ENCODE measurements around the gene KRTAP9-7.
"Not testable (repeated sequence)": the region's sequence is repeated elsewhere in the genome, so short reads cannot be mapped to it uniquely, and the experiment has no call there.

KRTAP9-7 gene

DNA sequence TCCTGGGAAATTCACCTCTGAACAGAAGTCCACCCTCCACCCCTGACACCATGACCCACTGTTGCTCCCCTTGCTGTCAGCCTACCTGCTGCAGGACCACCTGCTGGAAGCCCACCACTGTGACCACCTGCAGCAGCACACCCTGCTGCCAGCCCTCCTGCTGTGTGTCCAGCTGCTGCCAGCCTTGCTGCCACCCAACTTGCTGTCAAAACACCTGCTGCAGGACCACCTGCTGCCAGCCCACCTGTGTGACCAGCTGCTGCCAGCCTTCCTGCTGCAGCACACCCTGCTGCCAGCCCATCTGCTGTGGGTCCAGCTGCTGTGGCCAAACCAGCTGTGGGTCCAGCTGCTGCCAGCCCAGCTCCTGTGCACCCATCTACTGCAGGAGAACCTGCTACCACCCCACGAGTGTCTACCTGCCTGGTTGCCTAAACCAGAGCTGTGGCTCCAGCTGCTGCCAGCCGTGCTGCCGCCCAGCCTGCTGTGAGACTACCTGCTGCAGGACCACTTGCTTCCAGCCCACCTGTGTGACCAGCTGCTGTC, at the start of gene KRTAP9-7:
Gene KRTAP9-7 (plus strand): TSS at position 51 of the 543 bp plus-strand sequence. CDS start 0 bp downstream, at position 51.
- H3K27me3 ChIP-seq, result peaks cover 21% of the 10 kb centered on the region

DNA sequence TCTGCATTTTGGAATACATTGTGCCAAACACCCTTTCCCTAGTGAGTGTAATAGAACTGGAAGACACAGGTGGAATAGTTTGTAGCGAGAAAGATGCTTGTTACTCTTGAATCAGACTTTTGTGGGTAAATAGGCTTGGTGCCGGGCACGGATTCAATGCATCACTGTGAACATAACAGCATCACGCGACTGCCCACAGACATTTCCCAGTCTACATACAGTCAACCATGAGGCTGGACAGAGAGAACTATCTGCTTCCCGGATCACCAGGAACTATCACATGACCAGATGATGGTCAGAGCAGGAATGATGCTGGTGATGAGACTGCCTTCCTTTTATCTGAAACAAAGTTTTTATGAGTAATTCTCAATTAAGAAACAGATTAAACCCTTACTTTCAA, 49.4 kb upstream of the KRTAP9-7 start:
- H3K4me3 ChIP-seq (ENCODE audit: low read depth in 1 of 2, low read length in 1 of 2), result no peak overlapping the region
- H3K27me3 ChIP-seq, result peaks cover 20% of the 10 kb centered on the region
- no peak overlapping the region for H3K27ac ChIP-seq
- no peaks in the 10 kb centered on the region for H3K4me1 ChIP-seq (ENCODE audit: control insufficient read depth in 1 of 2, insufficient read depth in 1 of 2, low read depth in 1 of 2, low read length in 1 of 2)
- no peaks in the 10 kb centered on the region for H3K36me3 ChIP-seq
- no peak for TF ChIP-seq CTCF (IDR thresholded peaks at IDR 0.05)
- H3K9me3 ChIP-seq, result no peaks in the 10 kb centered on the region

More for the DNA sequence above, at the start of gene KRTAP9-7:
- H3K4me1 ChIP-seq (ENCODE audit: control insufficient read depth in 1 of 2, insufficient read depth in 1 of 2, low read depth in 1 of 2, low read length in 1 of 2); H3K9me3 ChIP-seq; H3K4me3 ChIP-seq (ENCODE audit: low read depth in 1 of 2, low read length in 1 of 2); H3K27ac ChIP-seq; H3K36me3 ChIP-seq: not testable (repeated sequence)

GRCh38 chr17:41226598-41227095, 48.9 kb upstream of the KRTAP9-7 start, which contains the start of gene KRTAP9-2:
Gene KRTAP9-2 (plus strand): TSS chr17:41226648. CDS start chr17:41226655, 7 bp downstream.
- not testable (repeated sequence) for H3K9me3 ChIP-seq; H3K27ac ChIP-seq; H3K4me3 ChIP-seq (ENCODE audit: low read depth in 1 of 2, low read length in 1 of 2); H3K36me3 ChIP-seq; H3K4me1 ChIP-seq (ENCODE audit: control insufficient read depth in 1 of 2, insufficient read depth in 1 of 2, low read depth in 1 of 2, low read length in 1 of 2)
- peaks cover 25% of the 10 kb centered on the region for H3K27me3 ChIP-seq

DNA sequence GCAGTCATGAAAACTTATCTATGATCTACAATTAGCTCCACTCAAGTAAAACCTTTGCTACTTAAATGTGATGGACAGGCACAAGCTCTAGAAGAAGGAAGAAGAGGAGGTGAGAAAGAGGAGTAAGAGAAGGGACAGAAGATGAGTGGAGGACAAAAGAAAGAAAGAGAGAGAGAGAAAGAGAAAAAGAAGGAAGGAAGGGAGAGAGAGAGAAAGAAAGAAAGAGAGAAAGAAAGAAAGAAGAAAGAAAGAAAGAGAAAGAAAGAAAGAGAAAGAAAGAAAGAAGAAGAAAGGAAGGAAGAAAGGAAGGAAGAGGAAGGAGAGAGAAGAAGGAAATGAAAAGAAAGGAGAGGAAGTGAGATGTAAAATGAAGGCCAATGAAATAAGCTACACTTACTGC, 45.4 kb upstream of the KRTAP9-7 start:
- TF ChIP-seq CTCF (IDR thresholded peaks at IDR 0.05), result no peak
- Histone ChIP-seq H3K36me3 (no peaks in the 10 kb centered on the region), H3K27me3 (peaks cover 49% of the 10 kb centered on the region), H3K9me3 (no peaks in the 10 kb centered on the region), H3K4me3 (ENCODE audit: low read depth in 1 of 2, low read length in 1 of 2) (no peak overlapping the region), H3K27ac (no peak overlapping the region), H3K4me1 (ENCODE audit: control insufficient read depth in 1 of 2, insufficient read depth in 1 of 2, low read depth in 1 of 2, low read length in 1 of 2) (no peaks in the 10 kb centered on the region)

DNA sequence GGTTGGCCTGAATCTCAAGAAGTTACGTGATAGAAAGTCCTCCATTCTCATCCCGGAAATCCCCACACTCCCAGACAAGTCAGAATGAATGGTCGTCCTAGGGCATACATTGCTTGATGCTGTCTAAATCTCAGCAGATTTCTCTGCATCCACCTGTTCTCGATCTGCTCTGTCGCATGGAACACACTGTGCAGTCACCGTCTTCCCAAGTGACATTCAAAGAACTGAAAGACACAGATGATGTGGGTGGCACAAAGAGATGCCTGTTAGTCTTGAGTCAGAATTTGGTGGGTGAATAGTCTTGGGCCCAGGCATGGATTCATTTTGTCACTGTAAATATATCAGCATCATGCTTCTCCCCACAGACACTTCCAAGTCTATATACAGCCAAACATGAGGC, 43.8 kb upstream of the KRTAP9-7 start:
- Histone ChIP-seq H3K27me3 (peaks cover 49% of the 10 kb centered on the region), H3K4me3 (ENCODE audit: low read depth in 1 of 2, low read length in 1 of 2) (no peak overlapping the region), H3K9me3 (no peaks in the 10 kb centered on the region), H3K27ac (no peak overlapping the region), H3K36me3 (no peaks in the 10 kb centered on the region), H3K4me1 (ENCODE audit: control insufficient read depth in 1 of 2, insufficient read depth in 1 of 2, low read depth in 1 of 2, low read length in 1 of 2) (no peaks in the 10 kb centered on the region)
- no peak for TF ChIP-seq CTCF (IDR thresholded peaks at IDR 0.05)

DNA sequence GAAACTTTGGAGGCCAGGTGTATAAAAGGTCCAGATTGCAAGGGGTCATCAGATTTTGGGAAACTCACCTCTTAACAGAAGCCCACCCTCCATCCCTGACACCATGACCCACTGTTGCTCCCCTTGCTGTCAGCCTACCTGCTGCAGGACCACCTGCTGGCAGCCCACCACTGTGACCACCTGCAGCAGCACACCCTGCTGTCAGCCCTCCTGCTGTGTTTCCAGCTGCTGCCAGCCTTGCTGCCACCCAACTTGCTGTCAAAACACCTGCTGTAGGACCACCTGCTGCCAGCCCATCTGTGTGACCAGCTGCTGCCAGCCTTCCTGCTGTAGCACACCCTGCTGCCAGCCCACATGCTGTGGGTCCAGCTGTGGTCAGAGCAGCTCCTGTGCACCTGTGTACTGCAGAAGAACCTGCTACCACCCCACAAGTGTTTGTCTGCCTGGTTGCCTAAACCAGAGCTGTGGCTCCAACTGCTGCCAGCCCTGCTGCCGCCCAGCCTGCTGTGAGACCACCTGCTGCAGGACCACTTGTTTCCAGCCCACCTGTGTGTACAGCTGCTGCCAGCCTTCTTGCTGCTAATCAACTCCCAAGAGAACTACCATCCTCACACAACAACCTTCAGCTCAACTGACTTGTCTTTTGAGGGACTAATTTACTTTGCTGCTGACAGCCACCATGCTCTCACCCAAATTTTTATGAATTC, 42.9 kb upstream of the KRTAP9-7 start, which contains the start of gene KRTAP9-3:
Gene KRTAP9-3 (plus strand): TSS at position 51 of the 707 bp plus-strand sequence. CDS start 53 bp downstream, at position 104.
- H3K36me3 ChIP-seq; H3K9me3 ChIP-seq; H3K4me1 ChIP-seq (ENCODE audit: control insufficient read depth in 1 of 2, insufficient read depth in 1 of 2, low read depth in 1 of 2, low read length in 1 of 2); H3K4me3 ChIP-seq (ENCODE audit: low read depth in 1 of 2, low read length in 1 of 2); H3K27ac ChIP-seq: not testable (repeated sequence)
- H3K27me3 ChIP-seq, result peaks cover 54% of the 10 kb centered on the region

GRCh38 chr17:41237116-41237515, 38.4 kb upstream of the KRTAP9-7 start:
- H3K27me3 ChIP-seq, result peaks cover 30% of the 10 kb centered on the region
- not testable (repeated sequence) for H3K4me1 ChIP-seq (ENCODE audit: control insufficient read depth in 1 of 2, insufficient read depth in 1 of 2, low read depth in 1 of 2, low read length in 1 of 2); H3K36me3 ChIP-seq; H3K4me3 ChIP-seq (ENCODE audit: low read depth in 1 of 2, low read length in 1 of 2); H3K9me3 ChIP-seq; H3K27ac ChIP-seq

GRCh38 chr17:41237949-41238437, 37.5 kb upstream of the KRTAP9-7 start, which contains the start of gene KRTAP9-8:
Gene KRTAP9-8 (plus strand): TSS chr17:41237999. CDS start chr17:41238052, 53 bp downstream.
- H3K4me1 ChIP-seq (ENCODE audit: control insufficient read depth in 1 of 2, insufficient read depth in 1 of 2, low read depth in 1 of 2, low read length in 1 of 2); H3K27ac ChIP-seq; H3K36me3 ChIP-seq; H3K4me3 ChIP-seq (ENCODE audit: low read depth in 1 of 2, low read length in 1 of 2); H3K9me3 ChIP-seq: not testable (repeated sequence)
- H3K27me3 ChIP-seq, result peaks cover 21% of the 10 kb centered on the region

DNA sequence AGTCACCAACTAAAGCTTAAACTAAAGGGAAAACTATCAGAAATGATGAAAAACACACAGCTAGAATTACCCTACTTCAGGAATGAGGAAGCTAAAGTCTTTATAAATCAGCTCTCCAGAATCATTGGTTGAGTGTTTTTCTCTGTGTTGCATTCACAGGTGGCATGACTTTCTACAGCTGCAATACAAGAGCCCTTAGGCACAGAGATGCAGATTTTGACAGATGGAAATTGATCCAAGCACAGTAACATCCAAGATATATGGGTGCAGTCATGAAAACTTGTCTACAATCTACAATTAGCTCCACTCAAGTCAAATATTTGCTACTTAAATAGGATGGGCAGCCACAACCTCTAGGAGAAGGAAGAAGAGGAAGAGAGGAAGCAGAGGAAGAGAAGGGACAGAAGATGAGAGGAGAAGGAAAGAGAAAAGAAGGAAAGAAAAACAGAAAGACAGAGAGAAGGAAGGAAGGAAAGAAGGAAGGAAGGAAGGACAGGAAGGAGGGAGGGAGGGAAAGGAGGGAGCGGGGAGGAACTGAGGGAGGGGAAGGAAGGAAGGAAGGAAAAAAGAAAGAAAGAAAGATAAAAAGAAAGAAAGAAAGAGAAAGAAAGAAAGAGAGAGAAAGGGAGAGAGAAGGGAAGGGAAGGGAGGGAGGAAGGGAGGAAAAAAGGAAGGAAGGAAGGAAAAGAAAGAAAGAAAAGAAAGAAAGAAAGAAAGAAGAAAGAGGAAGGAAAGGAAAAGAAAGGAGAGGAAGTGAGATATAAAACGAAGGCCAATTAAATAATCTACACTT, 28.3 kb upstream of the KRTAP9-7 start:
- not testable (repeated sequence) for H3K9me3 ChIP-seq, H3K36me3 ChIP-seq

GRCh38 chr17:41249637-41250240, 25.8 kb upstream of the KRTAP9-7 start, which contains the start of gene KRTAP9-4:
Gene KRTAP9-4 (plus strand): TSS chr17:41249687. CDS start chr17:41249721, 34 bp downstream.
- not testable (repeated sequence) for H3K36me3 ChIP-seq; H3K4me3 ChIP-seq (ENCODE audit: low read depth in 1 of 2, low read length in 1 of 2); H3K4me1 ChIP-seq (ENCODE audit: control insufficient read depth in 1 of 2, insufficient read depth in 1 of 2, low read depth in 1 of 2, low read length in 1 of 2); H3K27ac ChIP-seq; H3K9me3 ChIP-seq
- H3K27me3 ChIP-seq, result peaks cover 36% of the 10 kb centered on the region

More for the DNA sequence above, 28.3 kb upstream of the KRTAP9-7 start:
- H3K4me3 ChIP-seq (ENCODE audit: low read depth in 1 of 2, low read length in 1 of 2); H3K27ac ChIP-seq; H3K4me1 ChIP-seq (ENCODE audit: control insufficient read depth in 1 of 2, insufficient read depth in 1 of 2, low read depth in 1 of 2, low read length in 1 of 2): not testable (repeated sequence)
- H3K27me3 ChIP-seq, result peaks cover 19% of the 10 kb centered on the region

Measured in neutrophil (primary cell).